Measurements from ENCODE around the gene FAM89A.

DNA sequence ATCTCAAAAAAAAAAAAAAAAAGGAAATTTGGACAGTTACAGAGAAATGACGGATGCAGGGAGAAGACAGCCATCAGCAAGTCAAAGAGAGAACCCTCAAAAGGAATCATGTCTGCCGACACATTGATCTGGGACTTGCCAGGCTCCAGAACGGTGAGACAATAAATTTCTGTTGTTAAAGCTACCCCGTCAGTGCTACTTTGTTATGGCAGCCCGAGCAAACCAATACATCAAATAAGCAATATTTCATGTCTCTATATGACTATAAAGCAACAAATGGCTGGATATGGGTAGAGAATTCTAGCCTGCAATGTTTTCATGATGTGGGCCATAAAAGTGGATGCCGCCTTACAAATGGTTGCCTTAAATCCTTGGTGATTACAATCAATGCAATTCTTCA lies 23.3 kb upstream of the FAM89A start:
- TF ChIP-seq EZH2 (IDR thresholded peaks at IDR 0.05; ENCODE audit: low read depth) (no peak), CTCF (conservative IDR thresholded peaks at IDR 0.05) (no peak)
